MCF 10A (cell line): ENCODE measurements around the gene NPHS1. TPM values are rescaled to one million over a fixed set of nuclear protein-coding genes. Genes with fewer than 3 reads are reported as not detected.

Source experiments
- BruUV-seq: library from RNA; stranded (reverse); fragments of 400-500 nt; replicated peaks from 2 replicates; lab custom pipeline; 2021; lab: Mats Ljungman, UMichigan
- CTCF ChIA-PET: fragments of 300-600 bp; sonication (Branson Sonifier 250); formaldehyde crosslinking; extraction: SDS; loops from one replicate; lab custom pipeline; 2021; ENCODE audit warnings: antibody characterized with exemption, inconsistent platforms; lab: Yijun Ruan, JAX
- POLR2A ChIA-PET: fragments of 300-600, 350-650 bp; sonication (Branson Sonifier 250); formaldehyde crosslinking; extraction: SDS; loops from one replicate; lab custom pipeline; 2020; ENCODE audit warnings: antibody characterized with exemption, inconsistent platforms; lab: Yijun Ruan, JAX
- DNase-seq: peaks from one replicate; pipeline ENCODE4 v3.0.0-alpha.2; 2018; ENCODE audit not compliant: unreplicated experiment
- H3K27ac Mint-ChIP-seq: one replicate; pipeline ENCODE4 v1.8.0; 2022; ENCODE audit warnings: mild to moderate bottlenecking, low read depth, mixed read lengths; ENCODE audit not compliant: unreplicated experiment
- H3K27me3 Mint-ChIP-seq: one replicate; pipeline ENCODE4 v1.8.0; 2022; ENCODE audit warnings: mixed read lengths; ENCODE audit not compliant: insufficient read depth, unreplicated experiment
- H3K36me3 Mint-ChIP-seq: one replicate; pipeline ENCODE4 v1.8.0; 2022; ENCODE audit warnings: mild to moderate bottlenecking, moderate library complexity, mixed read lengths; ENCODE audit not compliant: insufficient read depth, unreplicated experiment
- H3K4me1 Mint-ChIP-seq: one replicate; pipeline ENCODE4 v1.8.0; 2022; ENCODE audit warnings: mixed read lengths; ENCODE audit not compliant: insufficient read depth, unreplicated experiment
- H3K4me3 Mint-ChIP-seq: one replicate; pipeline ENCODE4 v1.8.0; 2022; ENCODE audit warnings: mild to moderate bottlenecking, moderate library complexity, mixed read lengths; ENCODE audit not compliant: unreplicated experiment
- H3K9me3 Mint-ChIP-seq: one replicate; pipeline ENCODE4 v1.8.0; 2022; ENCODE audit warnings: mixed read lengths; ENCODE audit not compliant: unreplicated experiment
- intact Hi-C: fragments of 100-400 bp; cut with micrococcal nuclease; formaldehyde crosslinking; loops from 2 replicates; pipeline ENCODE4 v1.14.1; 2022
- total RNA-seq: library from RNA; stranded (reverse); gene quantifications from 2 replicates; pipeline ENCODE4 v1.2.3, GENCODE V29; 2022
- TF ChIP-seq, protein P1 (sequence below): fragments of 200-600 bp; IDR thresholded peaks from one replicate; pipeline ENCODE4 v1.8.0; 2022; ENCODE audit warnings: antibody characterized with exemption, mild to moderate bottlenecking; ENCODE audit not compliant: unreplicated experiment

Gene NPHS1
- total RNA-seq, 1 experiment from 2014 or later, result not detected

DNA sequence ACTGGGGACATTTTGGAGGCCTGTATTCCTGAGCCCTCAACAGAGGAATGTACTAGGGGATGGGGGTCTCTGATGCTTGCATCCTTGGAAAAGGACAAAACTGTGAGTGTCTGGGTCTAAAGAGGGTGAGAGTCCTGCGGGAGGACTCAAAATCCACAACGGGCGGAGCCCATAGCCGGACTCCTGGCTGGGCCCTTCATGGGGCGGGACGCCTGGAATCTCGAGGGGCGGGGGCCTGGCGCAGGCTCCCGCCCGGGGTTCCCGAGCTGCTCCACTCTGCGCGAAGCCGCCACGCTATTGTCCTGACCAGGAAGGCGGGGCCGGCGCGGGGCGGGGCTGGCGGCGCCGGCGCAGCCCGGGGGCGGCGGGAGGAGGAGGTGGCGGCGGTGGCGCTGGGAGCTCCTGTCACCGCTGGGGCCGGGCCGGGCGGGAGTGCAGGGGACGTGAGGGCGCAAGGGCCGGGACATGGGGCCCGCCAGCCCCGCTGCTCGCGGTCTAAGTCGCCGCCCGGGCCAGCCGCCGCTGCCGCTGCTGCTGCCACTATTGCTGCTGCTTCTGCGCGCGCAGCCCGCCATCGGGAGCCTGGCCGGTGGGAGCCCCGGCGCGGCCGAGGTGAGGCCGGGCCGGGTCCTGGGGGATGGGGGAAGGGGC, 16.0 kb upstream of the NPHS1 start, which contains the start of gene APLP1:
APLP1 (plus strand) TSS at position 403 of the 651 bp plus-strand sequence; CDS start at position 466, 63 bp downstream.
- H3K9me3 Mint-ChIP-seq, result no peaks in the 10 kb centered on the region
- H3K4me3 Mint-ChIP-seq, result peak within 1 kb of the TSS; percentile 55
- CTCF ChIA-PET, result no interaction called here
- BruUV-seq, result no TSS peak
- H3K27ac Mint-ChIP-seq, result no peak within 1 kb of the TSS
- POLR2A ChIA-PET, result interaction anchor here (1.1 to 1.7 kb wide), 2 partner anchors 11 to 12 kb away, joined by 3 to 6 read pairs; partner anchors contain the start of gene KIRREL2
- TF ChIP-seq, protein P1, sequence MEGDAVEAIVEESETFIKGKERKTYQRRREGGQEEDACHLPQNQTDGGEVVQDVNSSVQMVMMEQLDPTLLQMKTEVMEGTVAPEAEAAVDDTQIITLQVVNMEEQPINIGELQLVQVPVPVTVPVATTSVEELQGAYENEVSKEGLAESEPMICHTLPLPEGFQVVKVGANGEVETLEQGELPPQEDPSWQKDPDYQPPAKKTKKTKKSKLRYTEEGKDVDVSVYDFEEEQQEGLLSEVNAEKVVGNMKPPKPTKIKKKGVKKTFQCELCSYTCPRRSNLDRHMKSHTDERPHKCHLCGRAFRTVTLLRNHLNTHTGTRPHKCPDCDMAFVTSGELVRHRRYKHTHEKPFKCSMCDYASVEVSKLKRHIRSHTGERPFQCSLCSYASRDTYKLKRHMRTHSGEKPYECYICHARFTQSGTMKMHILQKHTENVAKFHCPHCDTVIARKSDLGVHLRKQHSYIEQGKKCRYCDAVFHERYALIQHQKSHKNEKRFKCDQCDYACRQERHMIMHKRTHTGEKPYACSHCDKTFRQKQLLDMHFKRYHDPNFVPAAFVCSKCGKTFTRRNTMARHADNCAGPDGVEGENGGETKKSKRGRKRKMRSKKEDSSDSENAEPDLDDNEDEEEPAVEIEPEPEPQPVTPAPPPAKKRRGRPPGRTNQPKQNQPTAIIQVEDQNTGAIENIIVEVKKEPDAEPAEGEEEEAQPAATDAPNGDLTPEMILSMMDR, result no peak
- peaks cover 34% of the 10 kb centered on the region for H3K27me3 Mint-ChIP-seq
- intact Hi-C loops, result no loop called here
- H3K4me1 Mint-ChIP-seq, result peaks cover 6% of the 10 kb centered on the region
- no peaks in the 10 kb centered on the region for H3K36me3 Mint-ChIP-seq
- DNase-seq, result peak; percentile 23

DNA sequence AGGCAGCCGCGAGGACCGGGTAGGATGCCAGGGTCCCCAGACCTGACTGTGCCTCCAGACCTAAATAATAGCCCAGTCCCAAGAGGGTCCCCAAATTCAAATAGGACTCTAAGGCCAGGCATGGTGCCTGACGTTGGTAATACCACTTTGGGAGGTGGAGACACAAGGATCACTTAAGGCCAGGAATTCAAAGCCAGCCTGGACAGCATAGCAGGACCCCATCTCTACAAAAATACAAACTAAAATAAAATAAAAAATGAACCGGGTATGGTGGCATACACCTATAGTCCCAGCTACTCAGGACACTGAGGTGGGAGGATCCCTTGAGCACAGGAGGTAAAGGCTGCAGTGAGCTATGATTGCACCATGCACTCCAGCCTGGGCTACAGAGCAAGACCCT, 10.7 kb upstream of the NPHS1 start:
- no peak overlapping the region for H3K27ac Mint-ChIP-seq
- no peak overlapping the region for H3K4me3 Mint-ChIP-seq
- no peaks in the 10 kb centered on the region for H3K36me3 Mint-ChIP-seq
- BruUV-seq, result no TSS peak
- peaks cover 44% of the 10 kb centered on the region for H3K27me3 Mint-ChIP-seq
- H3K4me1 Mint-ChIP-seq, result no peaks in the 10 kb centered on the region
- H3K9me3 Mint-ChIP-seq, result no peaks in the 10 kb centered on the region
- TF ChIP-seq, protein P1, result no peak
- intact Hi-C loops, result no loop called here
- no peak for DNase-seq
- CTCF ChIA-PET, result no interaction called here
- POLR2A ChIA-PET, result no interaction called here

DNA sequence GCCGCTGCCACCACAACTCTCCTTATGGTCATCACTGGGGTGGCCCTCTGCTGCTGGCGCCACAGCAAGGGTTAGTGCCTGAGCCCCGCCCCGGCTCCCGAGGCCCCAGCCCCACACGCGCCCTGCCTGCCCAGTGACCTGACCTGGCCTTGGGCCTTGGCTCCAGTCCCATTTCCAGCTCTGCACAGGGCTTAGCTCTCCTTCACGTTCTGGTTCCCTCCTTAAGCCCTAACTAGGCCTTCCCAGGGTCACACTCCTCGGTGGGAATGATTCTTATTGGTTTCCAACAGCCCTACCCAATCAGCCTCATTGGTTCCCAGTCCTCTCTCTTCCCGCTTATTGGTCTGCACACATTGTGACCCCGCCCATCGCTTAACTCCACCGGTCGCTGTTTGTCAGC, 10.2 kb upstream of the NPHS1 start:
- no peak overlapping the region for H3K27ac Mint-ChIP-seq
- peaks cover 39% of the 10 kb centered on the region for H3K27me3 Mint-ChIP-seq
- H3K4me3 Mint-ChIP-seq, result no peak overlapping the region
- TF ChIP-seq, protein P1, result no peak
- CTCF ChIA-PET, result no interaction called here
- POLR2A ChIA-PET, result no interaction called here
- no peak for DNase-seq
- no peaks in the 10 kb centered on the region for H3K36me3 Mint-ChIP-seq
- no peaks in the 10 kb centered on the region for H3K4me1 Mint-ChIP-seq
- intact Hi-C loops, result no loop called here
- BruUV-seq, result no TSS peak
- H3K9me3 Mint-ChIP-seq, result no peaks in the 10 kb centered on the region

DNA sequence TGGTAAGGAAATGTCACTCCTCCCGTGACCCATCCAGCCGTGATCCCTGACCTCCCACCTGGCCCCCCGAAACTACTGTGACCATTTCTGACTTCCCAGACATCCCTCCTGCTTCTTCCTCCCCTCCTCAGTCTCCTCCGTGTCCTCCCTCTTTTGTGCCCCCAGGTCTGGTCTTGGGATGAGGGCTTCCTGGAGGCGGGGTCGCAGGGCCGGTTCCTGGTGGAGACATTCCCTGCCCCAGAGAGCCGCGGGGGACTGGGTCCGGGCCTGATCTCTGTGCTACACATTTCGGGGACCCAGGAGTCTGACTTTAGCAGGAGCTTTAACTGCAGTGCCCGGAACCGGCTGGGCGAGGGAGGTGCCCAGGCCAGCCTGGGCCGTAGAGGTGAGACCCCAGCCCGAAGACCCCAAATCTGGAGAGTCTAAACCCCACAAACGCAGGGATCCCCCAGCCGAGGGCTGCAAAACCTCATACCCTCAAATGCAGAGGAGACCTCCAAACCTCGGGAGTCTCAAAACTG, 9.4 kb upstream of the NPHS1 start:
- H3K4me3 Mint-ChIP-seq, result no peak overlapping the region
- CTCF ChIA-PET, result no interaction called here
- no peak overlapping the region for H3K27ac Mint-ChIP-seq
- intact Hi-C loops, result no loop called here
- H3K27me3 Mint-ChIP-seq, result peaks cover 31% of the 10 kb centered on the region
- no peaks in the 10 kb centered on the region for H3K36me3 Mint-ChIP-seq
- H3K4me1 Mint-ChIP-seq, result no peaks in the 10 kb centered on the region
- TF ChIP-seq, protein P1, result no peak
- H3K9me3 Mint-ChIP-seq, result no peaks in the 10 kb centered on the region
- POLR2A ChIA-PET, result no interaction called here
- no peak for DNase-seq
- no TSS peak for BruUV-seq
